Measurements from ENCODE around the gene CHST4.
"Not testable (repeated sequence)": the region's sequence is repeated elsewhere in the genome, so short reads cannot be mapped to it uniquely, and the experiment has no call there.

GRCh38 chr16:71582553-71582848 lies 56.3 kb downstream of the CHST4 start:
- not testable (repeated sequence) for TF ChIP-seq CTCF, POLR2AphosphoS5, POLR2A (IDR thresholded peaks at IDR 0.05)

All from gastroesophageal sphincter (tissue), 3 donors.